22Rv1 (cell line): ENCODE results near the gene NFIA.

Experiments
- ZFX ChIP-seq: fragments of 450-650 bp; IDR thresholded peaks from 2 replicates; pipeline ENCODE4 v1.6.1; 2017; ENCODE audit warnings: antibody characterized with exemption, borderline replicate concordance
- TF ChIP-seq, protein P1 (sequence below): fragments of 450-650 bp; IDR thresholded peaks from 2 replicates; pipeline ENCODE4 v1.5.1; 2017; ENCODE audit warnings: mild to moderate bottlenecking

DNA sequence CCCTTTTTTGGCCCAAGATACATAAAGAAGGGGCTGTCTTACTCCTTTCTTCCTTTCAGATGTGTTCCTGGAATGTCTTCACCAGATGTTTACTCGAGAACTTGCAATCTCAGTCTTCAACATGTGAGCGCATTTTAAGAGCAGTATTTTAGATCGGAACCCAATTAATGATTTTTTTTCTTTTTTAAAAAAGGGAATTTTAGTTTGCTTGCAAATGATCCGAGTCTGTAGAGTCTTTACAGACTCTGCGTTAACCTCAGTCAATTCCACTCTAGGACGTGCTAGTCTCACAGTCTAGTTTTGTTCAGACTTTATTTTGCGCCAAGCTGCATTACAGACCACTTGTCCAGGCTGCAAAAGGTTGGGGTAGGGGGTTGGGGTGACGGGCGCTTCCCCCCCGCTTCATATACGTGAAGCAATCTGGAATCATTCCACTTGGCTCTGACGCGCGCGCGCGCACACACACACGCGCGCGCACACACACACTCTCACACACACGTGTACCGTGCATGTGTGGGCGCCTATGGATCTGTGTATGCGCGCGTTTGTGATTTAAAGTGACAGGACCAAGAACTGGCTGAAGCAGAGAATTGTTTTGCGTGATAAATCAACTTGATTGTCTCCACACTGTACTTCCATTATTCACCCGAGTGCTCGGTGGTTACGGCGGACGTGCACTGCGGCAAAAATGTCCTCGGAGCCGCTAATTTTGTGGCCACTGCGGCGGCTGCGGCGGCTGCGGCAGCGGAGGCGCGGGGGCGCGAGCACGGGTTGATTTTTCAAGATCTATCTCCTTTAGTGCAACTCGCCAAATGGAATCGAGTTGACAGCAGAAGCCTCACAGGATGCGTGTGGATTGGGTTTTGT lies 25.6 kb upstream of the NFIA start:
- TF ChIP-seq, protein P1, sequence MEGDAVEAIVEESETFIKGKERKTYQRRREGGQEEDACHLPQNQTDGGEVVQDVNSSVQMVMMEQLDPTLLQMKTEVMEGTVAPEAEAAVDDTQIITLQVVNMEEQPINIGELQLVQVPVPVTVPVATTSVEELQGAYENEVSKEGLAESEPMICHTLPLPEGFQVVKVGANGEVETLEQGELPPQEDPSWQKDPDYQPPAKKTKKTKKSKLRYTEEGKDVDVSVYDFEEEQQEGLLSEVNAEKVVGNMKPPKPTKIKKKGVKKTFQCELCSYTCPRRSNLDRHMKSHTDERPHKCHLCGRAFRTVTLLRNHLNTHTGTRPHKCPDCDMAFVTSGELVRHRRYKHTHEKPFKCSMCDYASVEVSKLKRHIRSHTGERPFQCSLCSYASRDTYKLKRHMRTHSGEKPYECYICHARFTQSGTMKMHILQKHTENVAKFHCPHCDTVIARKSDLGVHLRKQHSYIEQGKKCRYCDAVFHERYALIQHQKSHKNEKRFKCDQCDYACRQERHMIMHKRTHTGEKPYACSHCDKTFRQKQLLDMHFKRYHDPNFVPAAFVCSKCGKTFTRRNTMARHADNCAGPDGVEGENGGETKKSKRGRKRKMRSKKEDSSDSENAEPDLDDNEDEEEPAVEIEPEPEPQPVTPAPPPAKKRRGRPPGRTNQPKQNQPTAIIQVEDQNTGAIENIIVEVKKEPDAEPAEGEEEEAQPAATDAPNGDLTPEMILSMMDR, result no peak
- no peak for TF ChIP-seq ZFX
